H9 (cell line): ENCODE data around the gene ITPKA. TPM values are rescaled to one million over a fixed set of nuclear protein-coding genes. Genes with fewer than 3 reads are reported as not detected.

Experiments
- DNase-seq: peaks from one replicate; pipeline ENCODE4 v3.0.0-alpha.2; 2017
- H2AFZ ChIP-seq: one replicate; pipeline ENCODE4 v1.6.1; 2013; ENCODE audit warnings: mild to moderate bottlenecking, low read length, control low read depth, moderate library complexity
- H2AK5ac ChIP-seq: 2 replicates; pipeline ENCODE4 v1.6.1; 2013; ENCODE audit warnings: low read length, control low read depth, mixed read lengths; ENCODE audit not compliant: insufficient read length
- H2BK120ac ChIP-seq: one replicate; pipeline ENCODE4 v1.6.1; 2013; ENCODE audit warnings: low read depth, mild to moderate bottlenecking, low read length, control low read depth, inconsistent platforms; ENCODE audit not compliant: poor library complexity, severe bottlenecking
- H2BK12ac ChIP-seq: 2 replicates; pipeline ENCODE4 v1.6.1; 2013; ENCODE audit warnings: low read length, control low read depth, mixed read lengths, low read depth; ENCODE audit not compliant: insufficient read length
- H2BK15ac ChIP-seq: 2 replicates; pipeline ENCODE4 v1.6.1; 2013; ENCODE audit warnings: low read depth, low read length, control low read depth
- H2BK20ac ChIP-seq: one replicate; pipeline ENCODE4 v1.6.1; 2013; ENCODE audit warnings: low read depth, mild to moderate bottlenecking, low read length, control low read depth, inconsistent platforms; ENCODE audit not compliant: poor library complexity, severe bottlenecking
- H2BK5ac ChIP-seq: 2 replicates; pipeline ENCODE4 v1.6.1; 2013; ENCODE audit warnings: low read length, control low read depth, mixed read lengths; ENCODE audit not compliant: insufficient read length
- H3K14ac ChIP-seq: 2 replicates; pipeline ENCODE4 v1.6.1; 2013; ENCODE audit warnings: low read length, control low read depth; ENCODE audit not compliant: insufficient read depth
- H3K18ac ChIP-seq: 2 replicates; pipeline ENCODE4 v1.6.1; 2013; ENCODE audit warnings: low read depth, mild to moderate bottlenecking, mixed read lengths, low read length, control low read depth; ENCODE audit not compliant: insufficient read length
- H3K23ac ChIP-seq: 2 replicates; pipeline ENCODE4 v1.6.1; 2013; ENCODE audit warnings: low read length, control low read depth, mixed read lengths, low read depth; ENCODE audit not compliant: insufficient read length
- H3K23me2 ChIP-seq: 2 replicates; pipeline ENCODE4 v1.6.1; 2013; ENCODE audit warnings: low read depth, mild to moderate bottlenecking, mixed read lengths, low read length, control low read depth; ENCODE audit not compliant: insufficient read length, poor library complexity, severe bottlenecking
- H3K27ac ChIP-seq: 2 replicates; pipeline ENCODE4 v1.5.1; 2013; ENCODE audit warnings: low read length, control low read depth, mixed read lengths, low read depth; ENCODE audit not compliant: insufficient read length
- H3K27me3 ChIP-seq: 2 replicates; pipeline ENCODE4 v1.6.1; 2013; ENCODE audit warnings: low read length, control low read depth, inconsistent platforms; ENCODE audit not compliant: insufficient read depth
- H3K4ac ChIP-seq: 2 replicates; pipeline ENCODE4 v1.6.1; 2013; ENCODE audit warnings: low read depth, mild to moderate bottlenecking, control low read depth, inconsistent platforms, low read length, moderate library complexity
- H3K4me1 ChIP-seq: 2 replicates; pipeline ENCODE4 v1.6.1; 2013; ENCODE audit warnings: low read length, control low read depth, inconsistent platforms; ENCODE audit not compliant: insufficient read depth
- H3K4me2 ChIP-seq: 2 replicates; pipeline ENCODE4 v1.6.1; 2013; ENCODE audit warnings: low read length, control low read depth, mixed read lengths; ENCODE audit not compliant: insufficient read length, insufficient read depth
- H3K56ac ChIP-seq: 2 replicates; pipeline ENCODE4 v1.6.1; 2013; ENCODE audit warnings: low read depth, mild to moderate bottlenecking, mixed read lengths, low read length, control low read depth; ENCODE audit not compliant: insufficient read length
- H3K79me1 ChIP-seq: 2 replicates; pipeline ENCODE4 v1.6.1; 2013; ENCODE audit warnings: low read depth, mild to moderate bottlenecking, moderate library complexity, low read length, control low read depth, inconsistent platforms; ENCODE audit not compliant: insufficient read depth, poor library complexity, severe bottlenecking
- H3K79me2 ChIP-seq: 2 replicates; pipeline ENCODE4 v1.6.1; 2013; ENCODE audit warnings: low read length, control low read depth, inconsistent platforms; ENCODE audit not compliant: insufficient read depth
- H3K9ac ChIP-seq: 2 replicates; pipeline ENCODE4 v1.6.1; 2013; ENCODE audit warnings: low read length, control low read depth, mixed read lengths; ENCODE audit not compliant: insufficient read length; ENCODE audit errors: extremely low read depth
- H3K9me3 ChIP-seq: one replicate; pipeline ENCODE4 v1.6.1; 2013; ENCODE audit warnings: low read depth, low read length, inconsistent platforms; ENCODE audit not compliant: control insufficient read depth
- H3T11ph ChIP-seq: one replicate; pipeline ENCODE4 v1.6.1; 2013; ENCODE audit warnings: mild to moderate bottlenecking, low read length, control low read depth, inconsistent platforms
- H4K20me1 ChIP-seq: one replicate; pipeline ENCODE4 v1.6.1; 2013; ENCODE audit not compliant: control insufficient read depth, insufficient read length, insufficient read depth
- H4K5ac ChIP-seq: 2 replicates; pipeline ENCODE4 v1.6.1; 2013; ENCODE audit warnings: low read depth, mild to moderate bottlenecking, mixed read lengths, low read length, control low read depth; ENCODE audit not compliant: insufficient read length
- H4K8ac ChIP-seq: replicated peaks from 2 replicates; pipeline ENCODE4 v1.6.1; 2013; ENCODE audit warnings: low read length, control low read depth, mixed read lengths, low read depth; ENCODE audit not compliant: insufficient read length
- H4K91ac ChIP-seq: 2 replicates; pipeline ENCODE4 v1.6.1; 2013; ENCODE audit warnings: low read depth, mild to moderate bottlenecking, moderate library complexity, mixed read lengths, low read length, control low read depth; ENCODE audit not compliant: insufficient read length
- H3K27ac Mint-ChIP-seq, 3 experiments: 2 replicates in 2 of 3; 3 replicates in 1 of 3; pipeline ENCODE4 v1.8.0; 2020 to 2021; ENCODE audit warnings: mixed read lengths in 3 of 3, mild to moderate bottlenecking in 1 of 3, moderate library complexity in 1 of 3
- H3K27me3 Mint-ChIP-seq: 2 replicates; pipeline ENCODE4 v1.8.0; 2021; ENCODE audit warnings: low read depth, mild to moderate bottlenecking, moderate library complexity, mixed read lengths
- H3K36me3 Mint-ChIP-seq, 3 experiments: 2 replicates in 2 of 3; 3 replicates in 1 of 3; pipeline ENCODE4 v1.8.0; 2020 to 2021; ENCODE audit warnings: low read depth in 3 of 3, mixed read lengths in 3 of 3; ENCODE audit not compliant: insufficient read depth in 1 of 3
- H3K4me1 Mint-ChIP-seq, 2 experiments: 2 replicates each; pipeline ENCODE4 v1.8.0; 2020; ENCODE audit warnings: mixed read lengths in 2 of 2
- H3K4me3 Mint-ChIP-seq, 2 experiments: 2 replicates in 1 of 2; 3 replicates in 1 of 2; pipeline ENCODE4 v1.8.0; 2020 to 2021; ENCODE audit warnings: mild to moderate bottlenecking in 2 of 2, mixed read lengths in 2 of 2, moderate library complexity in 1 of 2
- H3K9me3 Mint-ChIP-seq, 2 experiments: 2 replicates in 1 of 2; 3 replicates in 1 of 2; pipeline ENCODE4 v1.8.0; 2020; ENCODE audit warnings: mild to moderate bottlenecking in 2 of 2, mixed read lengths in 2 of 2, moderate library complexity in 1 of 2
- WGBS: extraction: QIAGEN DNeasy Blood & Tissue Kit; methylation state at CpG from one replicate; pipeline ENCODE4 v1.1.7; 2013; ENCODE audit warnings: missing lambda C conversion rate, low lambda C conversion rate, mixed read lengths; ENCODE audit not compliant: insufficient read length; ENCODE audit errors: extremely low coverage; 5-methylcytosine and 5-hydroxymethylcytosine counted together
- total RNA-seq: library from RNA; stranded (reverse); gene quantifications from 2 replicates; pipeline ENCODE4 v1.2.1, GENCODE V29; 2021
- TF ChIP-seq, protein P1 (sequence below): fragments of 200-600 bp; sonication (generic); conservative IDR thresholded peaks from 3 replicates; pipeline ENCODE4 v1.8.0; 2021; ENCODE audit warnings: antibody characterized with exemption, mild to moderate bottlenecking

The ITPKA gene
- total RNA-seq, 1 experiment from 2014 or later = 0.77 TPM

GRCh38 chr15:41480396-41481140 is 13.1 kb upstream of the ITPKA start:
- Histone ChIP-seq H4K8ac (no peak overlapping the region), H2BK20ac (no peak overlapping the region), H3K79me1 (no peaks in the 10 kb centered on the region), H3K9me3 (no peaks in the 10 kb centered on the region), H3K27me3 (no peaks in the 10 kb centered on the region), H3K27ac (no peak overlapping the region), H3K4ac (no peak overlapping the region), H4K91ac (no peak overlapping the region), H3K4me2 (no peak overlapping the region), H2BK15ac (no peak overlapping the region), H3K23ac (no peak overlapping the region), H3K9ac (no peak overlapping the region), H3K56ac (no peak overlapping the region), H2AFZ (no peak overlapping the region), H3K14ac (no peak overlapping the region), H3T11ph (no peak overlapping the region), H2BK5ac (no peak overlapping the region), H3K23me2 (no peaks in the 10 kb centered on the region), H2BK12ac (no peak overlapping the region), H3K4me1 (no peaks in the 10 kb centered on the region), H4K5ac (no peak overlapping the region), H2AK5ac (no peak overlapping the region), H3K18ac (no peak overlapping the region), H4K20me1 (no peaks in the 10 kb centered on the region), H3K79me2 (no peaks in the 10 kb centered on the region), H2BK120ac (no peak overlapping the region)
- no CpG with 5 or more reads among the region's 12 CpGs for WGBS
- Mint-ChIP-seq H3K4me1 (no peaks in the 10 kb centered on the region), H3K36me3 (peaks cover 46 to 73% (median 60%) of the 10 kb centered on the region in 3 experiments; a peak in 6 of 7 replicates), H3K4me3 (no peak overlapping the region), H3K27ac (peak overlapping the region in 1 of 3 experiments; percentile 53; a peak in 1 of 7 replicates), H3K27me3 (no peaks in the 10 kb centered on the region), H3K9me3 (no peaks in the 10 kb centered on the region)
- DNase-seq = no peak
- TF ChIP-seq, protein P1, sequence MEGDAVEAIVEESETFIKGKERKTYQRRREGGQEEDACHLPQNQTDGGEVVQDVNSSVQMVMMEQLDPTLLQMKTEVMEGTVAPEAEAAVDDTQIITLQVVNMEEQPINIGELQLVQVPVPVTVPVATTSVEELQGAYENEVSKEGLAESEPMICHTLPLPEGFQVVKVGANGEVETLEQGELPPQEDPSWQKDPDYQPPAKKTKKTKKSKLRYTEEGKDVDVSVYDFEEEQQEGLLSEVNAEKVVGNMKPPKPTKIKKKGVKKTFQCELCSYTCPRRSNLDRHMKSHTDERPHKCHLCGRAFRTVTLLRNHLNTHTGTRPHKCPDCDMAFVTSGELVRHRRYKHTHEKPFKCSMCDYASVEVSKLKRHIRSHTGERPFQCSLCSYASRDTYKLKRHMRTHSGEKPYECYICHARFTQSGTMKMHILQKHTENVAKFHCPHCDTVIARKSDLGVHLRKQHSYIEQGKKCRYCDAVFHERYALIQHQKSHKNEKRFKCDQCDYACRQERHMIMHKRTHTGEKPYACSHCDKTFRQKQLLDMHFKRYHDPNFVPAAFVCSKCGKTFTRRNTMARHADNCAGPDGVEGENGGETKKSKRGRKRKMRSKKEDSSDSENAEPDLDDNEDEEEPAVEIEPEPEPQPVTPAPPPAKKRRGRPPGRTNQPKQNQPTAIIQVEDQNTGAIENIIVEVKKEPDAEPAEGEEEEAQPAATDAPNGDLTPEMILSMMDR = no peak
